K562 (cell line): ENCODE measurements around the gene ATE1. TPM values are rescaled to one million over a fixed set of nuclear protein-coding genes. Genes with fewer than 3 reads are reported as not detected.

Source experiments
- CHD4 ChIP-seq: fragments of 200-600 bp; sonication (generic); IDR thresholded peaks from 3 replicates; pipeline ENCODE4 v1.6.1; 2012; ENCODE audit warnings: low read depth, mild to moderate bottlenecking, mixed read lengths, low read length, inconsistent platforms; ENCODE audit not compliant: insufficient read depth, insufficient replicate concordance, poor library complexity, severe bottlenecking
- polyA plus RNA-seq, 8 experiments: library from polyadenylated mRNA; depleted of rRNA in 4 of 8; stranded (reverse) in 5 of 8; unstranded in 3 of 8; fragments of >200 nt; fragmentation: Nextera tagmentation in 2 of 8; fragmentation: Illumina TruSeq in 1 of 8; extraction: Ambion mirVana in 2 of 8; extraction: Trizol in 1 of 8; gene quantifications; 2 replicates each; pipeline versions ENCODE4 v1.2.1 to v1.2.3, GENCODE V29; 2011 to 2014; ENCODE audit warnings: inconsistent platforms in 1 of 8, missing spikeins in 1 of 8
- total RNA-seq, 7 experiments: library from RNA; depleted of rRNA in 6 of 7; stranded (reverse); fragments of >200 nt in 6 of 7; fragmentation: Illumina TruSeq in 2 of 7; extraction: Trizol in 2 of 7; gene quantifications; 2 replicates each; pipeline versions ENCODE4 v1.2.1 to v1.2.3, GENCODE V29; 2011 to 2021; ENCODE audit warnings: low replicate concordance in 1 of 7
- TF ChIP-seq, protein P1 (sequence below): fragments of 250-450 bp; sonication (Bioruptor Pico); IDR thresholded peaks from 2 replicates; pipeline ENCODE4 v1.8.0; 2021; ENCODE audit warnings: mild to moderate bottlenecking, moderate library complexity
- TF ChIP-seq, protein P2 (sequence below): IDR thresholded peaks from 2 replicates; pipeline ENCODE4 v1.6.1; 2014; ENCODE audit warnings: antibody characterized with exemption
- TF ChIP-seq, protein P3 (sequence below): IDR thresholded peaks from 2 replicates; pipeline ENCODE4 v1.6.1; 2016; ENCODE audit warnings: missing genetic modification characterization, missing compliant biosample characterization
- TF ChIP-seq, protein P4 (sequence below): sonication (generic); formaldehyde crosslinking; IDR thresholded peaks from 2 replicates; pipeline ENCODE4 v1.9.0; 2022; ENCODE audit warnings: mild to moderate bottlenecking, missing genetic modification reagents

Gene ATE1
- total and polyA plus RNA-seq, 9 of the 15 experiments (the other 6 are each of a cell fraction or from before 2014, with no cell fraction given), result 3.0 to 14.2 (median 8.8) TPM

DNA sequence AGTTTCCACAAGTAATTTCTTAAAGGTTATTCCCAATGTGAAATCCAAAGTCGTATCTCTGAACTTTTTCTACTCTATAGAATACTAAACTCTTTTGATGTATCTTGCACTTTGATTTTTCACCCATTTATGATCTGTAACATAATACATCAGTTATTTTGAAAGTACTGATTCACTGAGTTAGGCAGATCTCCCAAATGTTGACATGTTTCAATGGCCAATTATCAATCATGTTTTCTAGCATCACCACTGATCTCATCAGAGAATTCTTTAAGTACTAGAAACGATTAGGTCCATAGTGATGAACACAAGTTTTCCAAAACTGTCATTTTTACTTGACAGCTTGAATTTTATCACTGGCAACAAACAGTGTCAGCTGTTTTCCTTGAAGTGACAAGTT is 119.0 kb downstream of the ATE1 start (continued):
- TF ChIP-seq CHD4, result no peak
- TF ChIP-seq, protein P1, sequence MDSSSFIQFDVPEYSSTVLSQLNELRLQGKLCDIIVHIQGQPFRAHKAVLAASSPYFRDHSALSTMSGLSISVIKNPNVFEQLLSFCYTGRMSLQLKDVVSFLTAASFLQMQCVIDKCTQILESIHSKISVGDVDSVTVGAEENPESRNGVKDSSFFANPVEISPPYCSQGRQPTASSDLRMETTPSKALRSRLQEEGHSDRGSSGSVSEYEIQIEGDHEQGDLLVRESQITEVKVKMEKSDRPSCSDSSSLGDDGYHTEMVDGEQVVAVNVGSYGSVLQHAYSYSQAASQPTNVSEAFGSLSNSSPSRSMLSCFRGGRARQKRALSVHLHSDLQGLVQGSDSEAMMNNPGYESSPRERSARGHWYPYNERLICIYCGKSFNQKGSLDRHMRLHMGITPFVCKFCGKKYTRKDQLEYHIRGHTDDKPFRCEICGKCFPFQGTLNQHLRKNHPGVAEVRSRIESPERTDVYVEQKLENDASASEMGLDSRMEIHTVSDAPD (CRISPR knock-in tag), result no peak
- TF ChIP-seq, protein P2, sequence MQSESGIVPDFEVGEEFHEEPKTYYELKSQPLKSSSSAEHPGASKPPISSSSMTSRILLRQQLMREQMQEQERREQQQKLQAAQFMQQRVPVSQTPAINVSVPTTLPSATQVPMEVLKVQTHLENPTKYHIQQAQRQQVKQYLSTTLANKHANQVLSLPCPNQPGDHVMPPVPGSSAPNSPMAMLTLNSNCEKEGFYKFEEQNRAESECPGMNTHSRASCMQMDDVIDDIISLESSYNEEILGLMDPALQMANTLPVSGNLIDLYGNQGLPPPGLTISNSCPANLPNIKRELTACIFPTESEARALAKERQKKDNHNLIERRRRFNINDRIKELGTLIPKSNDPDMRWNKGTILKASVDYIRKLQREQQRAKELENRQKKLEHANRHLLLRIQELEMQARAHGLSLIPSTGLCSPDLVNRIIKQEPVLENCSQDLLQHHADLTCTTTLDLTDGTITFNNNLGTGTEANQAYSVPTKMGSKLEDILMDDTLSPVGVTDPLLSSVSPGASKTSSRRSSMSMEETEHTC, result no peak
- TF ChIP-seq, protein P3, sequence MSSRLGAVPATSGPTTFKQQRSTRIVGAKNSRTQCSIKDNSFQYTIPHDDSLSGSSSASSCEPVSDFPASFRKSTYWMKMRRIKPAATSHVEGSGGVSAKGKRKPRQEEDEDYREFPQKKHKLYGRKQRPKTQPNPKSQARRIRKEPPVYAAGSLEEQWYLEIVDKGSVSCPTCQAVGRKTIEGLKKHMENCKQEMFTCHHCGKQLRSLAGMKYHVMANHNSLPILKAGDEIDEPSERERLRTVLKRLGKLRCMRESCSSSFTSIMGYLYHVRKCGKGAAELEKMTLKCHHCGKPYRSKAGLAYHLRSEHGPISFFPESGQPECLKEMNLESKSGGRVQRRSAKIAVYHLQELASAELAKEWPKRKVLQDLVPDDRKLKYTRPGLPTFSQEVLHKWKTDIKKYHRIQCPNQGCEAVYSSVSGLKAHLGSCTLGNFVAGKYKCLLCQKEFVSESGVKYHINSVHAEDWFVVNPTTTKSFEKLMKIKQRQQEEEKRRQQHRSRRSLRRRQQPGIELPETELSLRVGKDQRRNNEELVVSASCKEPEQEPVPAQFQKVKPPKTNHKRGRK (tag), result no peak
- TF ChIP-seq, protein P4, sequence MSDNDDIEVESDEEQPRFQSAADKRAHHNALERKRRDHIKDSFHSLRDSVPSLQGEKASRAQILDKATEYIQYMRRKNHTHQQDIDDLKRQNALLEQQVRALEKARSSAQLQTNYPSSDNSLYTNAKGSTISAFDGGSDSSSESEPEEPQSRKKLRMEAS (CRISPR knock-in tag), result no peak
